Measurements from ENCODE around the gene GRIN3B. TPM values are rescaled to one million over a fixed set of nuclear protein-coding genes. Genes with fewer than 3 reads are reported as not detected.
A peak's percentile ranks its signal among the peaks of the same experiment; 100 is the strongest.

GRIN3B gene
- total and polyA plus RNA-seq, 9 of the 15 experiments (the other 6 are each of a cell fraction or from before 2014, with no cell fraction given): 0.06 to 0.95 (median 0.19) TPM; not detected in 6

- Histone ChIP-seq H3K27me3 (ENCODE audit: control insufficient read depth in 2 of 2, insufficient read depth in 2 of 2, low read length in 2 of 2) (no peaks in the 10 kb centered on the region), H4K20me1 (replicated peaks; ENCODE audit: control insufficient read depth, insufficient read depth, low read length) (peaks cover 46% of the 10 kb centered on the region), H3K79me2 (ENCODE audit: control insufficient read depth, insufficient read depth, low read length) (peaks cover 52% of the 10 kb centered on the region), H3K27ac (ENCODE audit: extremely low read depth, low read depth, low read length) (peak within 1 kb of the TSS; percentile 100), H3K4me3 (peak within 1 kb of the TSS; percentile 94), H2AFZ (ENCODE audit: low read depth, low read length) (peak within 1 kb of the TSS; percentile 92), H3K9ac (ENCODE audit: insufficient read depth in 1 of 2, low read depth in 2 of 2, low read length in 2 of 2) (peak within 1 kb of the TSS; percentile 88 to 99), H3K9me1 (ENCODE audit: control insufficient read depth, insufficient read depth, low read length) (peaks cover 16% of the 10 kb centered on the region), H3K36me3 (ENCODE audit: control insufficient read depth, insufficient read depth, low read length) (peaks cover 37% of the 10 kb centered on the region; the same call in 2 of the 3 replicates), H3K4me2 (ENCODE audit: insufficient read depth, low read length) (peak within 1 kb of the TSS; percentile 88), H3K9me3 (replicated peaks; ENCODE audit: control insufficient read depth, insufficient read depth, low read depth, low read length) (no peaks in the 10 kb centered on the region), H3K4me1 (replicated peaks in 1 of 2; ENCODE audit: control insufficient read depth in 2 of 2, insufficient read depth in 2 of 2, low read length in 2 of 2) (peaks cover 27 to 76% of the 10 kb centered on the region in 2 experiments)
- intact Hi-C loops (cut with micrococcal nuclease): loop anchor here (2.0 kb wide), 2 partner anchors 20 to 82 kb away; partner anchors contain the start of genes ABCA7 and GPX4
- WGBS (ENCODE audit: insufficient coverage, low coverage, missing lambda C conversion rate): 0% methylated on average over 46 of the region's 68 CpGs
- peak; percentile 87 to 97 (median 92) for DNase-seq (ENCODE audit: extremely low read depth in 1 of 4, low spot score in 3 of 4)
- ATAC-seq: peak; percentile 90
- FAIRE-seq: no peak
- CTCF ChIA-PET (ENCODE audit: low intra/inter-chr PET ratio): no interaction called here
- POLR2A ChIA-PET: interaction anchor here (0.6 to 2.0 kb wide), 13 partner anchors 9 to 604 kb away, joined by 3 to 10 read pairs (median 4); partner anchors contain the start of genes ABCA7 and ARHGAP45
- BruUV-seq (replicated peaks): no TSS peak
- in situ Hi-C loops (cut with MboI): no loop called here
- TF ChIP-seq U2AF1 (optimal IDR thresholded peaks at IDR 0.05; ENCODE audit: low read depth, low read length) (peak; percentile 62), E2F6 (IDR thresholded peaks at IDR 0.05; ENCODE audit: borderline replicate concordance in 1 of 2, extremely low read depth in 1 of 2, insufficient read depth in 1 of 2, insufficient read length in 1 of 2, low read depth in 1 of 2, low read length in 1 of 2, poor library complexity in 1 of 2, severe bottlenecking in 1 of 2) (peak; percentile 39 to 80), MTA3 (IDR thresholded peaks at IDR 0.05; ENCODE audit: borderline replicate concordance) (no peak), CREB3L1 (IDR thresholded peaks at IDR 0.05; ENCODE audit: borderline replicate concordance, low read depth) (peak; percentile 41; the same call in 1 of the 2 replicates), ZNF655 (CRISPR knock-in tag; IDR thresholded peaks at IDR 0.05) (no peak), TCF15 (CRISPR knock-in tag; IDR thresholded peaks at IDR 0.05) (no peak), ZNF324 (CRISPR knock-in tag; IDR thresholded peaks at IDR 0.05) (no peak), DMBX1 (CRISPR knock-in tag; IDR thresholded peaks at IDR 0.05; ENCODE audit: borderline replicate concordance) (no peak), RUNX1 (IDR thresholded peaks at IDR 0.05; ENCODE audit: low read depth) (no peak), HMBOX1 (IDR thresholded peaks at IDR 0.05) (no peak), GATAD2B (IDR thresholded peaks at IDR 0.05; ENCODE audit: borderline replicate concordance) (peak; percentile 53; the same call in 1 of the 2 replicates), ZNF253 (CRISPR knock-in tag; conservative IDR thresholded peaks at IDR 0.05) (no peak)
- TF ChIP-seq, protein P1, sequence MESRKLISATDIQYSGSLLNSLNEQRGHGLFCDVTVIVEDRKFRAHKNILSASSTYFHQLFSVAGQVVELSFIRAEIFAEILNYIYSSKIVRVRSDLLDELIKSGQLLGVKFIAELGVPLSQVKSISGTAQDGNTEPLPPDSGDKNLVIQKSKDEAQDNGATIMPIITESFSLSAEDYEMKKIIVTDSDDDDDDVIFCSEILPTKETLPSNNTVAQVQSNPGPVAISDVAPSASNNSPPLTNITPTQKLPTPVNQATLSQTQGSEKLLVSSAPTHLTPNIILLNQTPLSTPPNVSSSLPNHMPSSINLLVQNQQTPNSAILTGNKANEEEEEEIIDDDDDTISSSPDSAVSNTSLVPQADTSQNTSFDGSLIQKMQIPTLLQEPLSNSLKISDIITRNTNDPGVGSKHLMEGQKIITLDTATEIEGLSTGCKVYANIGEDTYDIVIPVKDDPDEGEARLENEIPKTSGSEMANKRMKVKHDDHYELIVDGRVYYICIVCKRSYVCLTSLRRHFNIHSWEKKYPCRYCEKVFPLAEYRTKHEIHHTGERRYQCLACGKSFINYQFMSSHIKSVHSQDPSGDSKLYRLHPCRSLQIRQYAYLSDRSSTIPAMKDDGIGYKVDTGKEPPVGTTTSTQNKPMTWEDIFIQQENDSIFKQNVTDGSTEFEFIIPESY (CRISPR knock-in tag; IDR thresholded peaks at IDR 0.05): no peak
These were observed 20.7 kb downstream of the GRIN3B start, which contains the start of gene TMEM259 for GRCh38 chr19:1020868-1021425. Gene TMEM259 (minus strand): TSS chr19:1021123. CDS start chr19:1020996, 127 bp downstream.

All from K562 (cell line).